Ovary (tissue), 9 donors: ENCODE measurements around the gene SYNJ1. TPM values are rescaled to one million over a fixed set of nuclear protein-coding genes. Genes with fewer than 3 reads are reported as not detected.
"Not testable (repeated sequence)": the region's sequence is repeated elsewhere in the genome, so short reads cannot be mapped to it uniquely, and the experiment has no call there.

Experiments used
- DNase-seq, 5 donors: peaks; one replicate each; pipeline ENCODE4 v3.0.0-alpha.2; 2019 to 2020
- H3K27ac ChIP-seq, 2 donors: fragments of 200-600 bp; one replicate each; pipeline versions ENCODE4 v1.5.1 to v1.8.0; 2019 to 2022
- H3K27me3 ChIP-seq: fragments of 200-600 bp; one replicate; pipeline ENCODE4 v1.8.0; 2022
- H3K36me3 ChIP-seq: fragments of 200-600 bp; sonication (generic); one replicate; pipeline ENCODE4 v1.5.1; 2019
- H3K4me1 ChIP-seq: one replicate; pipeline ENCODE4 v1.8.1; 2013; ENCODE audit warnings: mild to moderate bottlenecking, moderate library complexity; ENCODE audit not compliant: insufficient read depth
- H3K4me3 ChIP-seq: fragments of 200-600 bp; sonication (generic); one replicate; pipeline ENCODE4 v1.5.1; 2017
- H3K9me3 ChIP-seq, 2 donors: fragments of 200-600 bp in 1 of 2; sonication (generic) in 1 of 2; one replicate each; pipeline versions ENCODE4 v1.5.1 to v1.8.1; 2013 to 2019; ENCODE audit warnings: mild to moderate bottlenecking in 1 of 2, moderate library complexity in 1 of 2
- EP300 ChIP-seq: sonication (generic); formaldehyde crosslinking; IDR thresholded peaks from one replicate; pipeline ENCODE4 v1.6.1; 2017; ENCODE audit warnings: antibody characterized with exemption
- POLR2A ChIP-seq: fragments of 450-650 bp; IDR thresholded peaks from one replicate; pipeline ENCODE4 v1.6.1; 2017; ENCODE audit warnings: antibody characterized with exemption, mild to moderate bottlenecking, moderate library complexity
- WGBS, 3 donors: extraction: QIAGEN DNeasy Blood & Tissue Kit in 1 of 3; methylation state at CpG; one replicate each; pipeline versions ENCODE4 v1.1.5 to v1.1.7; 2013 to 2017; 5-methylcytosine and 5-hydroxymethylcytosine counted together
- intact Hi-C, 4 donors: fragments of 100-400 bp; cut with DNase I; formaldehyde crosslinking; loops; one replicate each; pipeline versions ENCODE4 v1.11.0 to v1.15.1; 2022 to 2023
- polyA plus RNA-seq, 2 donors: library from polyadenylated mRNA; stranded (reverse); fragments of 200-250 nt in 1 of 2; fragments of 350-450 nt in 1 of 2; fragmentation: Illumina TruSeq in 1 of 2; extraction: RNeasy Lipid Tissue Mini Kit (QIAGEN cat#74804) in 1 of 2; gene quantifications; one replicate each; pipeline ENCODE4 v1.2.3, GENCODE V29; 2013 to 2014
- total RNA-seq, 7 donors: library from RNA; depleted of rRNA in 2 of 7; stranded (reverse); fragments of >200 nt in 2 of 7; fragmentation: NEBNext Ultra II Directional in 3 of 7; extraction: Animal tissue kit (Norgen Biotek cat#: 25700) in 3 of 7; gene quantifications; one replicate each; pipeline versions ENCODE4 v1.1.0 to v1.2.4, GENCODE V29; 2016 to 2023
- TF ChIP-seq, protein P1 (sequence below), 3 donors: fragments of 450-650 bp in 2 of 3; fragments of 200-600 bp in 1 of 3; IDR thresholded peaks; one replicate each; pipeline versions ENCODE4 v1.5.1 to v1.8.0; 2016 to 2022; ENCODE audit warnings: antibody characterized with exemption in 3 of 3, mild to moderate bottlenecking in 1 of 3
- donor health status: DM: no; HTN: no; CAD: no; lungs with moderate emphysema.
- donor health status: DM: no; HTN: no; CAD: no.
- donor health status: Bipolar disorder and iron deficiency.
- donor health status: DM: yes; HTN: yes; CAD: no.
- donor health status: DM: no; HTN: no; CAD: no.
- donor health status: DM: yes; HTN: yes; CAD: no.

Gene SYNJ1
- total and polyA plus RNA-seq, 9 donors: 4.8 to 15.6 (median 9.9) TPM

GRCh38 chr21:32705901-32706300 is 21.9 kb downstream of the SYNJ1 start:
- DNase-seq: no peak
- Histone ChIP-seq H3K36me3 (no peaks in the 10 kb centered on the region), H3K4me1 (no peaks in the 10 kb centered on the region), H3K27ac (no peak overlapping the region), H3K4me3 (no peak overlapping the region), H3K9me3 (no peaks in the 10 kb centered on the region), H3K27me3 (no peaks in the 10 kb centered on the region)
- 94 to 97% (median 96%) methylated on average over 4 of the region's 4 CpGs for WGBS, 3 donors
- intact Hi-C loops: no loop called here
- TF ChIP-seq, protein P1, sequence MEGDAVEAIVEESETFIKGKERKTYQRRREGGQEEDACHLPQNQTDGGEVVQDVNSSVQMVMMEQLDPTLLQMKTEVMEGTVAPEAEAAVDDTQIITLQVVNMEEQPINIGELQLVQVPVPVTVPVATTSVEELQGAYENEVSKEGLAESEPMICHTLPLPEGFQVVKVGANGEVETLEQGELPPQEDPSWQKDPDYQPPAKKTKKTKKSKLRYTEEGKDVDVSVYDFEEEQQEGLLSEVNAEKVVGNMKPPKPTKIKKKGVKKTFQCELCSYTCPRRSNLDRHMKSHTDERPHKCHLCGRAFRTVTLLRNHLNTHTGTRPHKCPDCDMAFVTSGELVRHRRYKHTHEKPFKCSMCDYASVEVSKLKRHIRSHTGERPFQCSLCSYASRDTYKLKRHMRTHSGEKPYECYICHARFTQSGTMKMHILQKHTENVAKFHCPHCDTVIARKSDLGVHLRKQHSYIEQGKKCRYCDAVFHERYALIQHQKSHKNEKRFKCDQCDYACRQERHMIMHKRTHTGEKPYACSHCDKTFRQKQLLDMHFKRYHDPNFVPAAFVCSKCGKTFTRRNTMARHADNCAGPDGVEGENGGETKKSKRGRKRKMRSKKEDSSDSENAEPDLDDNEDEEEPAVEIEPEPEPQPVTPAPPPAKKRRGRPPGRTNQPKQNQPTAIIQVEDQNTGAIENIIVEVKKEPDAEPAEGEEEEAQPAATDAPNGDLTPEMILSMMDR (IDR thresholded peaks at IDR 0.05): no peak
- no peak for TF ChIP-seq POLR2A
- no peak for TF ChIP-seq EP300

- Histone ChIP-seq H3K27me3 (no peaks in the 10 kb centered on the region), H3K9me3 (no peaks in the 10 kb centered on the region), H3K36me3 (no peaks in the 10 kb centered on the region), H3K4me3 (no peak overlapping the region), H3K27ac (no peak overlapping the region), H3K4me1 (no peaks in the 10 kb centered on the region)
- no peak for DNase-seq
- intact Hi-C loops: no loop called here
- TF ChIP-seq, protein P1 (IDR thresholded peaks at IDR 0.05): no peak
- TF ChIP-seq EP300: no peak
- no peak for TF ChIP-seq POLR2A
- WGBS, 3 donors: 95 to 96% (median 96%) methylated on average over 1 of the region's 1 CpG
Observed at GRCh38 chr21:32705139-32705538, 22.7 kb downstream of the SYNJ1 start.

DNA sequence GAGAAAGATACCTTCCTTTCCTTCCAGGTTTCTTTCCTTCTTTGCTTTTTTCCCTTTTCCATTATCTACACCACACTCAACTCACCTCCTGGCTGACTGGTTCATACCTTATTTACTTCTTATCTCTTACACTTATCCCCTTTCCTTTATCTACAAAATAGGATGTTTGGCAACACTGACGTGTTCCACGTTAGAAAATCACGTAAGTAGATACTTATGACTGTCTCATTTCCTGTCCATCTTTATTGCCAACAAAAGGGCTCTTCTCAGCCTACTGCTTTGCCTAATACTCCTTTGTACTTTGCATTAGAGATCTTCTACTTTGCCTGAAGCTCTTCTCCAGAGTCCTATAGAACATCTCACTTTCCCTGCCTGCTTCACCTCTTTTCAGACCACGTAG is 25.1 kb downstream of the SYNJ1 start:
- no peak for DNase-seq
- TF ChIP-seq, protein P1 (IDR thresholded peaks at IDR 0.05): no peak
- no peak for TF ChIP-seq POLR2A
- no peak for TF ChIP-seq EP300
- 43 to 46% (median 43%) methylated on average over 4 of the region's 4 CpGs for whole genome bisulfite sequencing, 3 donors
- Histone ChIP-seq H3K27ac (no peak overlapping the region), H3K36me3 (no peaks in the 10 kb centered on the region), H3K9me3 (no peaks in the 10 kb centered on the region), H3K4me3 (no peak overlapping the region), H3K4me1 (peaks cover 6% of the 10 kb centered on the region), H3K27me3 (no peaks in the 10 kb centered on the region)
- intact Hi-C loops: no loop called here

GRCh38 chr21:32698971-32699693 is 28.7 kb downstream of the SYNJ1 start:
- intact Hi-C loops: no loop called here
- Histone ChIP-seq H3K9me3 (no peaks in the 10 kb centered on the region), H3K4me1 (peaks cover 6% of the 10 kb centered on the region), H3K36me3 (no peaks in the 10 kb centered on the region), H3K4me3 (no peak overlapping the region), H3K27me3 (no peaks in the 10 kb centered on the region), H3K27ac (no peak overlapping the region)
- no peak for TF ChIP-seq EP300
- no peak for TF ChIP-seq POLR2A
- WGBS, 3 donors: 36 to 59% (median 39%) methylated on average over 8 of the region's 8 CpGs
- no peak for DNase-seq

- Histone ChIP-seq H3K27me3 (no peaks in the 10 kb centered on the region), H3K4me1 (peaks cover 6% of the 10 kb centered on the region), H3K9me3 (no peaks in the 10 kb centered on the region), H3K27ac (no peak overlapping the region), H3K4me3 (no peak overlapping the region), H3K36me3 (no peaks in the 10 kb centered on the region)
- WGBS, 3 donors: 86 to 94% (median 88%) methylated on average over 2 of the region's 2 CpGs
- TF ChIP-seq EP300 (no peak), POLR2A (no peak)
- TF ChIP-seq, protein P1 (IDR thresholded peaks at IDR 0.05): no peak
- intact Hi-C loops: no loop called here
- DNase-seq: no peak
Observed at GRCh38 chr21:32698286-32698685, 29.5 kb downstream of the SYNJ1 start.

DNA sequence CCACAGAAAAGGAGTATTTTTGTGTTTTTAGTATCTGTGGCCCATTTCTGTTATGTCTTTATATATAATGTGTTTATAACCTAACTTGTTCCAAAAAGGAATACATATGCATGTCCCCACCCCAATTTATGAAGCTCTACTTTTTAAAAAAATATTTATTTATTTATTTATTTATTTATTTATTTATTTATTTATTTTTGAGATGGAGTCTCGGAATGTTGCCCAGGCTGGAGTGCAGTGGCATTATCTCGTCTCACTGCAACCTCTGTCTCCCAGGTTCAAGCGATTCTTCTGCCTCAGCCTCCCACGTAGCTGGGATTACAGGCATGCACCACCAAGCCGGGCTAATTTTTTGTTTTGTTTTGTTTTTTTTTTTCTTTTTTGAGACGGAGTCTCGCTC is 32.3 kb downstream of the SYNJ1 start:
- 90 to 98% (median 95%) methylated on average over 7 of the region's 7 CpGs for WGBS, 3 donors
- DNase-seq, intact Hi-C loops, H3K4me3 ChIP-seq, H3K4me1 ChIP-seq, H3K9me3 ChIP-seq, H3K27ac ChIP-seq, H3K27me3 ChIP-seq, H3K36me3 ChIP-seq: not testable (repeated sequence)
